HuH-7 (cell line): ENCODE data around the gene AMBRA1.
"Not testable (repeated sequence)": the region's sequence is repeated elsewhere in the genome, so short reads cannot be mapped to it uniquely, and the experiment has no call there.

Experiments
- DNase-seq: peaks from one replicate; pipeline ENCODE4 v3.0.0; 2011; ENCODE audit warnings: low spot score

AMBRA1 gene

DNA sequence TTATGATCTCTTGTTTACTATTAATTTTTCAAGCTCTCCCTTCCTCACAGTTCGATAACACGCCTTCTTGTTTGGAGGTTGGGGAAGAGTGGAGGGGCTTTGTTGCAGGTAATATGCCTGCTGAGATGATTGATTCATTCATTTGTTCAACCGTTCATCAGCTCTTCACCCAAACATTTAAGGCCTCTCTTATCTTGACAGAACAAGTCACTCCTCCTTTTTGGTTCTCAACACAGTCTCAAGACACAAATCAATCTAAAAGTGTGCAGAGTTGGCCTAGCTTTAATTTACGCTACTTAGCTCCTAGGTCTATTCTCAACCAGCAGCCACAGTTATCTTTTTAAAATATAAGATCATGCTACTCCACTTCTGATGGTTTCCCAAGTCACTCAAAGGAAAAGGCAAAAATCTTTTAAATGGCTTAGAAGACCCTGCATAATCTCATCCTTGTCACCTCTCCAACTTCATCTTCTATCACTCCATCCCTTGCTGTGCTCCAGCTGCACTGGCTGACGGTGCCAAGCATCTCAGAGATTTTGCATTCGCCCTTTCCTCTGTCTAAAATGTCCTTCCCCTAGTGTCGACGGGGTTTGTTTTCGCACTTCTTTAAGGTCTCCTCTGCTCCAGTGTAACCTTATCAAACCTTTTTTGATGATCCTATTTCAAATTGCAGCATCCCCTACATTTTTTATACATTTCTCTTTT lies 60.3 kb downstream of the AMBRA1 start:
- DNase-seq = no peak

DNA sequence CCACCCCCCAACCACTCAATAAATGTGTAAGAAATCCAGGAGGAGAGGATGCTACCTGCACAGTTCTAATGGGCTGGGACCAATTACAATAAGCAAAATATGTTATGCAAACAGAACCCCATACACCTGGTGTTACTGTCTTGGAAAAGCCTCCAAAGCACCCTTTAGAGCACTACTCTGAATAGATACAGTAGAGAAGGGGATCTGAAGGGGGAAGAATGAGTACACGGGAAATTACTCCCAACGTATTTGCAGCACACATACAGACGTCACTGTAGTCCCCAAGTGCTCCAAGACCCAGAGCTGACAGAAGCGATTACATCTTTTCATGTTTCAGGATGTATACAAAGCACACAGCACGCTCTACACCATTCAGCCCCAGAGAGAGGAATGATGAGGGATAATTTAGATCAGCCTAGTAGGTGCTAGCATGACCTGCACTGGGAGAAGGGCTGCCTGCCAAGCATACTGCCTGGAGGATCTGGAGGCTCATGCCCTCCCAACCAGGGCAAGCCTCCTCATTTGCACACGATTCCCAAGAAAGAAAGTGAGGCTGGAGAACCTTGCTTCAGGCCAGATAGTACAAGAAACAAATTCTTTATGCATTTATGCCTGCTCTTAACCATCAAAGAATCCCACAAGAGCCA lies 63.8 kb downstream of the AMBRA1 start:
- DNase-seq = no peak

DNA sequence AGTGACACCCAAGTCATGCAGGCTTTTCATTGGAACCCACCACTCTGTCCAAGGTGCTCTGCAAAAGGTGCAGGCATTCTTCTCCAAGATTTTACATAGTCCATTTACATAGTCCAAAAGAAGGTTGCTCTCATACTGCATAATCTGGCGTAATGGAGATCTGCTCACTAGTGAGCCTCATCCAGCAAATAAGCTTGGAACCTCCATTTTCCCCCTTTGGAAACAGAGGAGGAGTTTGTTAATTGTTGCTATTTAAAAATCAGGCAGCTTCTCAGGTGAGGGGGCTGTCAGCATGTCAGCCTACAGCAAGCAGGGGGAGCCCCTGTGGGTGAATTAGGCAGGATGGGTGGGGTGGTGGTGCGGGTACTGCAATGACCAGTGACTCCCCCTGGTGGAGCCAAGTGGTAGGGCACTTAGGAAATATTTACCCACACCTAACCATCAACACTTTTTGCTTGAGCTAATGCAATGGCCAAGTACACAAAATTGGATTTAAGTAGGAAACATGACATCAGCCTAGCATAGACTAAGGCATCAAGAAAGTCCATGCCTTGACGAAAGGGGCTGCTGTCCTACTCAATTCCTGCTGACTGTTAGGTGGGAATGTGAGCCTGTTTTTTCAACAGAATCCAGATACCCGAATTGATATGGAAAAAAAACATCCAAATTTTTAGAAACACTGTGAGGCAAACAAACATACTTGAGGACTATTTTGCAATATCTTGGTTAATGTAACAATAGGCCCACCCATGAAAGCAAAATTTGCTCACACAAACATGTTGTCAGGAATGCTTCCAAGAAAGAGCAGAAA lies 64.5 kb downstream of the AMBRA1 start:
- peak; percentile 79 for DNase-seq

DNA sequence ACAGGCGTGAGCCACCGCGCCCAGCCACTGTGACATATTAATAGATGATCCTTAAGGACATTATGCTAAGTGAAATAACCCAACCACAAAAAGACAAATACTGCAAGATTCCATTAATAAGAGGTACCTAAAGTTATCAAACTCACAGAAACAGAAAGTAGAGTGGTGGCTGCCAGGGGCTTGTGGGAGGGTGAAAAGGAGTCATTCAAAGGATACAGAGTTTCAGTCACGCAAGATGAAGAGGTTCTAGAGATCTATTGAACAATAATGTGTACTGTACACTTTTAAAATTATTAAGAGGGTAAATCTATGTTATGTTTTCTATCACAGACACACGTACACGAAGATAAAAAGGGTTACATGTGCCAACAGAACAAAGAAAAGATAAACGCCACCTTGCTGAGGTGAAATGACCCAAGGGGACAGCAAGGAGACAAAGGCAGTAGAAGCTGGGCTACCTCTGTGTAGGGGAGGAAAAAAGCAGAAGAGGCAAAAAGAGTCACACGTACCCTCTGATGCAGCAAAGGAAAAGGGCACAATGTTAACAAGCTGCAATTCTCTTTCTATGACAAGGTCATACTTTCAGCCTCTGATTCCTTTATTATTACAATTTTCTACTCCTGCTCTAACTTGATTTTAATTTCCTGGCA lies 65.3 kb downstream of the AMBRA1 start:
- DNase-seq = no peak

DNA sequence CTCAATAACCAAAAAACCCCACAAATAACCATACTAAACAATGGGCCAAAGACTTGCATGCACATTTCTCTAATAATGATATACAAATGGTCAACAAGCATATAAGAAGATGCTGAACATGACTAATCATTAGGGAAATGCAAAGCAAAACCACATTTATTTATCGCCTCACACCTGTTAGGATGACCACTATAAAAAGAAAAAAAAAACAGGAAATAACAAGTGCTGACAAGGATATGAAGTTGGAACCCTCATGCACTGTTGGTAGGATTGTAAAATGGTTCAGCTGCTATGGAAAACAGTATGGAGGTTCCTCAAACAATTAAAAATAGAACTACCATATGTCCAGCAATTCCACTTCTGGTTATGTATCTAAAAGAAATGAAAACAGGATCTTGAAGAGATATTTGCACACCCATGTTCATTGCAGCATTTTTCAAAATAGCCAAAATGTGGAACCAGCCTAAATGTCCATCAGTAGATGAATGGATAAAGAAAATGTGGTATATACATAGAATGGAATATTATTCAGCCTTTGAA lies 66.2 kb downstream of the AMBRA1 start:
- DNase-seq = no peak

DNA sequence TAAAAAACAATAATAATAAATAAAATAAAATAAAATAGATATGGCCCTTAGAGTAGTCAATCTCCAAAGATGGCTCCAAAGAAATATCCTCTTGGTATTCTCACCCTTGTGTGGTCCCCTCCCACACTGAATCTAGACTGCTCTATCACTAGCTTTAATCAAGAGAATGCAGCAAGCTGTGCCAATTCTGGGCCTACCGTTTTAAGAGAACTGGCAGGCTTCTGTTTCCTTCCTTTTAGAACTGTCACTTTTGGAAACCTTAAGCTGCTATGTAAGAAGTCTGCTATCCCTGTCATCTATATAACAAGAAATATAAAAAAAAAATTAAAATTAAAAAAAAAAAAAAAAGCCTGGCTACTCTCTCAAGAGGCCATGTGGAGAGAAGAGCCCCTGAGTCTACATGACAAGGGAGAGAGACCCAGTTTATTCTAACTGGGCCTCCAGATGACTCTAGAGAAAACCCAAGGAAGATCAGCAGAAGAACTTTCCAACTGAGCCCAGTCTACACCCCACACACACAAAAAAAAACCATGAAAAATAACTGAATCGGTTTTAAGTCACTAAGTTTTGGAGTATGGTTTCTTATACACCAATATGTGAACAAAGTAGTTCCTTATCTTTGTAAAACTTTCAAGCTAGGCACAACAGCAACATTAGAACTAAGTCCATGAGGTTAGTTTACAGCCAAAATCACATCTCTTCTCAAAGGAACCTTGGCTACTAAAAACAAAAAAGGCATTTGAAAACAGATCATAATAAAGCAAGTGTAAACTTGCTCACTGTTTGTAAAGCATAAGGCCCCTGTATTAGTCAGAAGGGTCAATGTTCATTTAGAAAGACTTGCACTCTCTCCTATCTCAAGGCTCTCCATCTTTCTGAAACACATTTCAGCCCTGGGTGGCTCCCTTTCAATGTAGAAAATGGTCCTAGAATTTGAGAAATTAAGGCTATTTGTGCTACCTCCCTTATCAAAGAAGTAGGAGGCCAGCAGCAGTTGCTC lies 67.3 kb downstream of the AMBRA1 start:
- no peak for DNase-seq

DNA sequence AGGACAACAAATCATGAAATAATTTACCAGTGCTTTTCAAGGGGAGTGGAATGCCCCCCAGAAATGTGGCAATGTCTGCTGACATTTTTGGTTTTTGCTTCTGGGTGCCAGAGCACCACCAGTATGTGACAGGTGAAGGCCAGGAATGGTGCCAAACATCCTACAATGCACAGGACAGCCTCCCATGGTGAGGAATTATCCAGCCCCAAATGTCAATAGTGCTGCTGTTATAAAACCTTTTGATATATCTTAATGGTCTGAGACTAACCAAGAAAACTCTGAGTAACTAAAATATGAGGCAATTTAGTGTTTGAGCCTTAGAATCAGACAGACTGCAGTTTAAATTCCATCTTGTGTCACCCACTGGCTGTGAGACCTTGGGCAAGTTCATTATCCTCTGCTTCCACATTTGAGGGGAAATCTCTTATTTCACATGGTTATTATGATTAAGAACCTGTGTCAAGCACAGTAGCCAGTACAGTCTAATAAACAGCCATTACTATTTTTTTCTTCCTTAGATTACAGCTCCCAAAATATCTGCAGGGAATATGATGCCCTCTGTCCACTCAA lies 69.5 kb downstream of the AMBRA1 start:
- no peak for DNase-seq

DNA sequence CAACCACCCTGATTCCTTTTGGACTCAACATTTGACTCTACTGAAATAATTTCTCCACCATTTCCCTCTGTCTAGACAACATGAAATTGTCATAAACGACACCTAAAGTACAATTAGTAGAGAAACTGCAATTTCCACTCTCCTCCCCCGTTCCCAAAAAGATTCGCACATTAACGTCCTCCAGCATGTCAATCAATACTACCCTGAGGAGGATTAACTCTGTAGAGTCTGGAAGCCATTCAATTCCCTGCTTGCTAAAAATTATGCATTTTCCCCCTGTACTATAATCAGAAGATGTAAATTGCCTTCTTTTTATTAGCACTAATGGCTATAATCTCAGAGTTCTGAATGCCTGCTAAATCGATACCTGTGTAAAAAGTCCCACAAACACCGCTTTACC lies 70.5 kb downstream of the AMBRA1 start:
- DNase-seq = no peak

DNA sequence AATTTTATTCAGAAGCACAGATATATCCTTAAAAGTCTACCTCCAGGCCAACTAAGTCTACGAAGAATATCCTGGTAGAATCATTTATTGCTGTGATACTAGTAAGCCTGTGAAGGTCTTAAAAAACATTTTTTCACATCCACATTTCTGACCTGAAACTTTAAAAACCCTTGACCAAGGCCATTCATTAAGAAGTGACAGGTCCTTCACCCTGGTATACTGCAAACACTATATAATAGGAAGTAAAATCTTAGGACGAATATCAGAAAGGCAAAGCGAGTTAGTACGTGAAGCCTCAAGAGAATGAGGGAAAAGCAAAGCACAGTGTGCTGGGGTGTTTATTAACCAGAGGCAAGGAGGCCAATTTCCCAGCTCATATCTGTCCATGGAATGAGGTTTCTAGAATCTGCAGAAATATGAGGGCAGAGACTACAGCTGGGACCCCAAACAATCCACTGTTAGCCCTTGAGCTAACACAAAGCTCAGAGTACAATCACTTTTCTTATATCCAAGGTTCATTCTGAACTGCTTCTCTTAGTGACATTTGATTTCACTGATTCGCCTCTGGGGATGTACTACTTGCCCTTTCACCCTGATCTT lies 71.0 kb downstream of the AMBRA1 start:
- DNase-seq = no peak

DNA sequence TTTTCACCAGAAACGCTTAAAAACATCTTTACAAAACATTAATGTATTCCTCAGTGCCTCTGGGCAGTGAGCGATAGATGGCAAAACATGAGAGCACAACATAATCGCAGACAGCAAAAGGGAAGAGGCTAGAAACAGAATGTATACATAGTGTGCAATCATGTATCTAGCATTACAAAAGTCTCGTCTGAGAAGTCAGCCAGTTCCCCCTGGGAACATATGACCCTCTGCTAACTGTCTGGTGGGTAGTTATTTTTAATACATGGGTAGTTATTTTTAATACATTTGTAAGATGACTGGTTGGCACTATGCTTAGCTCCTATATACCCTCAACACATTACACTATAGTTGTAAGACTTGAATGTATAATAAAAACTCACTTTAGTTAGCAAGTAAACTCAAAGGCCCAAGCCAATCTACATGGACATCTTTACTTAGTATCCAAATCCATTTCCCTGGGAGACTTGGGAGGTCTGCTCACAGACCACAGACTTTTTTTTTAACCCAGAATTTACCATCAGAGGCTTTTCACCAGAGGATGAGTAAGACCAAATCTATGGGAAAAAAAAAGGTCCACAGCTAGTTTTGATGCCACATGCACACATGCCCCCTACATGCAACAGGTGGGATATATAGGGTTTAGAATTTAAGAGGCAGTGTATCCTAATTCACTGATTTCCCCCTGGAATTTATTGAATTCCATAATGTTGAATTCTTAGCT lies 71.7 kb downstream of the AMBRA1 start:
- DNase-seq = no peak

DNA sequence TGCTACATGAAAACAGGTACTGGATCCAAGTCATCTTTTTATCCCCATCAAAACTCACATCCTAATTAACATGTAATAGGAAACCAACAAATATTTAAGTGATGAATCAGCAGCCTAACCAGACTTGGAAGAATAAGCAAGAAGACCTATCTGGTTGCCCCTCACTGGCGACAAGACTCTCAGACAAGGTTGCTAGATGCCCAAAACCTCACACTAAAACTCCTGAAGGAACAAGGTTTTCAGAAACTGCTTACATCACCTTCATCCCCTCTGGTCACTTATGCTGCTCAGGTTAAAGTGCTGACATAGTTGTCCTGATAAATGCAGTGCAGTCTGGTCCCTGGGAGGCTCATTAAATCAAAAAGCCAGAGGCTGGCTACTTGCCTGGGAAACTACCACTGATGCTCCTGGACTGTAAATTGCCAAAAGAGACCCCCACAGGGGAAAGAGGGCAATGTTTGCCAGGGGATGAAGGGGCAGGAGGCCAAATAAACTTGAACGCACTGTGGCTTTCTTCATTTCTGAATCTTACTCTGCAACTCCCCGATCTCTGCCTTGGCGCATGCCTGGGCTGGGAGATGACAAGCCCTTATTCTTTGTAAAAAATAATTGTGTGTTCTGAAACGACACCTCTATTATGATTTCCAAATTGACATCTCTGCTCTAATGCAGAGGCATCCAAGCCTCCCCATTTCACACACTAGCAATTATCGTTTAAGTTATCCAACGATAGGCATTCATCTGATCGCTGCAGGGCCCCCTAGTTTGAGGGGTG lies 72.7 kb downstream of the AMBRA1 start:
- no peak for DNase-seq

DNA sequence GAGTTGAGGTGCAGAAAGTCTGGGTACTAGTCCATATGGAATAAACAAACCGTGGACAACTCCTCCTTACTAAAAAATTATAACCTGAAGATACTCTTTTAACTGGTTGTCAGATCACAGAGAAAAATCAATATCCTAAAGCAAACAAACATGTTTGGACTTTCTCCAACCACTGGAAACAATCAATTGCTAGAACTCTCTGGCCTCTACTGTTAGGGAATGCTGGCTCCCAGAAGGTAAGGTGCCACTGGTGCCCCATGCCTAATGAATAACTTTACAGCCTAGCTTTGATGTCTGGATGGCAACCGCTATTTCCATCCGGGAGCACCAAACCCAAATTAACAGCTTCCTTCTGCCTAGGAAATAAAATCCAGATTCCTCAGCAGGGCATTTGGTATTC lies 74.5 kb downstream of the AMBRA1 start:
- DNase-seq = no peak

DNA sequence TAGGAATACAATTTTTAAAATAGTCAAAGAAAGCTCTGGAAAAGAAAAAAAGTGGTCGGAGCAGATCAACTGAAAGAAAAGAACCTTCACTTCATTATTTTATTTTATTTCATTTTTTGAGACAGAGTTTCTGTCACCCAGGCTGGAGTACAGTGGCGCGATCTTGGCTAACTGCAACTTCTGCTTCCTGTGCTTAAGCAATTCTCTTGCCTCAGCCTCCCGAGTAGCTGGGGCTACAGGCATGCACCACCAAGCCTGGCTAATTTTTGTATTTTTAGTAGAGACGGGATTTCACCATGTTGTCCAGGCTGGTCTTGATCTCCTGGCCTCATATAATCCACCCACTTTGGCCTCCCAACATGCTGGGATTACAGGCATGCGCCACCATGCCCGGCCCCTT lies 74.9 kb downstream of the AMBRA1 start:
- not testable (repeated sequence) for DNase-seq

DNA sequence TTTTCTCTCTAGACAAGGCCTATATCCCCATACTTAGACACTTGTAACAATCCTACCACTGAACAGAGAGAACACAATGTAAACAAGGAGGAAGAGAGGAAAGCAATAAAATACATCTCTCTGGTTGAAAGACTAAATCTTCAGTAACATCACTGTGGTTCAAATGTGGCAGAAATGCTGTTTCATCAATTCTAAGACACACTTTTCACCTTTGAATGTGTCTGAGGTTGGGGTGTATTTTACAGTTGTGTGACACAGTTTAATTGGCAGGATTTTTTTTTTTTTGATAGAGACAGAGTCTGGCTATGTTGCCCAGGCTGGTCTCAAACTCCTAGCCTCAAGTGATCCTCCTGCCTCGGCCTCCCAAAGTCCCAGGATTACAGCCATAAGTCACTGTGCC lies 79.5 kb downstream of the AMBRA1 start:
- no peak for DNase-seq

DNA sequence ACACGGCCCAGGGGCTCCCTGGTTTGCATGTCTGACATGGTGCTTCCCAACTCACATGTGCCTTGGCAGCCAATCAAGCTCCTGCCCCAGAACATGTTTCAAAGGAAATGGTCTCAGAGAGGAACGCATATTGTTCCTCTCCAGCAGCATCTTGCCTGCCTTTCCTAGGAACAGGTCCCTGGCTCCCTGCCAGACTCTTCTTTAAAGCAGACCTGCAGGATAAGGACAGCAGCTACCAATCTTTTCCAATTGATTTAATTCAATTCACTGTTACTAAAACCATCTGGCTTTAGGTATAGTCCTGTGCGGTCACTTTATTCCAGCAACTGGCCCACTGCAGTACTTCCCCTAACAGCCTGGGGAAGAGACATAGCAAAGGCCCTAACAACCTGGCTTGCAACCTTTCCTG lies 79.9 kb downstream of the AMBRA1 start:
- no peak for DNase-seq

DNA sequence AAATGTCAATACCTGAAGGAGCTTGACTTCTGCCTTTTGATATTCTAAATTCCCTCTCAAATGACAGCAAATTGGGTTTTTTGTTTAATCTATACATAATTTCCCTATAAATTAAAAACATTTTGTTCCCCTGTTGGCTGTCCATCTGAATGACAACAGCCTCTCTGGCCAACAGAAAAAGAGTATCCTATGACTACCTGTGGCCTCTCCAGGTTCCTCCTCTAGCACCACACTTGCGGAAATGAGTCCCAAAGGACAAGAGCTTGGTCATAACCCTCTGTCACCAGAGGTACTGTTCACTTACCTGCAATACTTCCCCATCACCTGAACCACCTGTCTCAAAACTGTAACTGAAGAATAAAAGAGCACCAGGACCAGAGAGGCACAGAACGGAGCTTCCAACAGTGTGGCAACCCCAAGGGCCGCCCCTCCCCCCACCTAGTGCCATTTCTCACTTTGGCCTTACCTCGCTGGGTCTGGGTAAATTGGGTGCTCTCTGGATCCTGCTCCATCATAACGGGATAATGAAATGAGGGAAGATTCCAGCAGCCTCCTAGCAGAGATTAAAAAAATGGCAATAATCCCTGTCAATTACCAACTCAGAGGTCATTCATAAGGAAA lies 81.5 kb downstream of the AMBRA1 start:
- DNase-seq = no peak

DNA sequence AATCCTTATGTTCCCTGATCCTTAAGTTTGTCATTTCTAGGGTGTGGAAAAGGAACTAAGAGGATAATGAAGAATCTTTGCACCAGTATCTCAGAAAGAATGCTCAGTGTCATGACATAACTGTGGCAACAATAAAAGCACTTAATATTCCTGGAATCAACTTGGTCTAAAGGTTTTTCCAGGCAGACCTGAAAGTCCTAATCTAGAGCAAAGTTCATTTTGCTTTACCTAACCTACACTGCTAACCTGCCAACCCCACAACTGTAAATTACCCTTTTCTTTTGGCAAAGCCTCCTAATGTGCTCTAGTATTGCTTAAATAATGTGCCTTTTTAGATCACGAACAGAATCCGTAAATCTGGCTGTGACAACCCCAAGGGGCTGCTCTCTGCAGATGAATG lies 82.5 kb downstream of the AMBRA1 start:
- no peak for DNase-seq

DNA sequence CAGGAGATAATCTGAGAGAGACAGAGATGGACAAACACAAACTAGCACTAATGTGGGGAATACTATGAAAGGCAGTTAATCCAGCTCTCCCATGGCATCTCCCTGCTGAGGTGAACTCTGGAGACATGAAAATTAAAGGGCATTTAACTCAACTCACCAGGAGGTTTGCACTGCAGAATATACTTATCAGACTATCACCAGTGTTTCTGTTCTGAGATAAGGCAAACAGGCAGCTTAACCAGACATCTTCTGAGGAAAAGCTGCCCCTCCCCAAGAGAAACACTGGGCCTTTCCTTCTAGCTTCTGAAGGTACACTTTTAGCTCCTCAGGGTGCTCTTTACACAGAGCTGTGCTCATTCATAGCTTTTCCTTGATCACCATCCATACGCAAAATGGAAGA lies 85.5 kb downstream of the AMBRA1 start:
- no peak for DNase-seq

DNA sequence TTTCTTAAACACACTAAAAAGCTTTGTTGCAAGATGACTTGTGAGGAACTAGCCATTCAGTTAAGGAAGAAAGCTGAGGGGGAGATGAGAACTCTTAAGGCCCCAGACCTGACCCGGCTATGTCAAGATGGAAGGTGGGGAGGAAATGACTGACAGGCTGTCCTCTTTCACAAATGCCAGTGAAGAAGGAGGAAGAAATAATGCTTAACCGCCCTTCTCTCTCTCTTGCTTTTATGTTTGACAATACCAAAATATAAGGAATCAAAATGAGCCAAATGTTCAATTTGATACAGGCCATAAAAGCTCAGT lies 87.4 kb downstream of the AMBRA1 start:
- no peak for DNase-seq
